Left lung (tissue), 10 donors: ENCODE measurements around the gene GHR. TPM values are rescaled to one million over a fixed set of nuclear protein-coding genes. Genes with fewer than 3 reads are reported as not detected.

ENCODE experiments used
- ATAC-seq: fragments of 200-7000 bp; cut with Tn5 transposase; one replicate; pipeline ENCODE4 v1.9.1; 2020; ENCODE audit warnings: moderate library complexity
- DNase-seq, 4 donors: peaks; one replicate each; pipeline ENCODE4 v3.0.0-alpha.2; 2013 to 2020
- H3K27ac ChIP-seq, 2 donors: fragments of 200-600 bp; sonication (generic) in 1 of 2; one replicate each; pipeline versions ENCODE4 v1.5.0 to v1.8.0; 2020 to 2021
- H3K27me3 ChIP-seq, 2 donors: fragments of 200-600 bp; sonication (generic) in 1 of 2; one replicate each; pipeline versions ENCODE4 v1.5.0 to v1.8.0; 2020 to 2021
- H3K36me3 ChIP-seq, 2 donors: fragments of 200-600 bp; sonication (generic) in 1 of 2; one replicate each; pipeline versions ENCODE4 v1.5.0 to v1.8.0; 2020 to 2021
- H3K4me1 ChIP-seq, 2 donors: fragments of 200-600 bp; one replicate each; pipeline ENCODE4 v1.8.0; 2021
- H3K4me3 ChIP-seq, 2 donors: fragments of 200-600 bp; sonication (generic) in 1 of 2; one replicate each; pipeline versions ENCODE4 v1.5.0 to v1.8.0; 2020 to 2021; ENCODE audit warnings: mild to moderate bottlenecking in 1 of 2
- H3K9me3 ChIP-seq, 2 donors: fragments of 200-600 bp; sonication (generic) in 1 of 2; one replicate each; pipeline versions ENCODE4 v1.5.0 to v1.8.0; 2020 to 2021
- CTCF ChIP-seq, 2 donors: fragments of 200-600 bp; sonication (generic) in 1 of 2; IDR thresholded peaks; one replicate each; pipeline versions ENCODE4 v1.5.0 to v1.8.0; 2021; ENCODE audit warnings: antibody characterized with exemption in 2 of 2
- intact Hi-C, 2 donors: fragments of 100-400 bp; cut with DNase I; formaldehyde crosslinking; loops; one replicate each; pipeline versions ENCODE4 v1.11.2 to v1.14.2; 2022
- polyA plus RNA-seq, 6 donors: library from polyadenylated mRNA; unstranded; fragments of 120-200 nt; gene quantifications; one replicate each; pipeline ENCODE4 v1.2.1, GENCODE V29; 2013; ENCODE audit not compliant: insufficient read length in 6 of 6
- total RNA-seq, 2 donors: library from RNA; stranded (reverse); fragmentation: NEBNext Ultra II Directional; extraction: Animal tissue kit (Norgen Biotek cat#: 25700); gene quantifications; one replicate each; pipeline ENCODE4 v1.2.1, GENCODE V29; 2021
- donor health status: DM: no; HTN: yes; CAD: no.
- donor health status: DM: no; HTN: no; CAD: no.

The GHR gene
- total and polyA plus RNA-seq, 8 donors = 5.7 to 30.5 (median 26.3) TPM

- DNase-seq (no peak), ATAC-seq (no peak)
- Histone ChIP-seq H3K27ac (no peak overlapping the region), H3K36me3 (no peaks in the 10 kb centered on the region), H3K9me3 (peaks cover 0 to 9% of the 10 kb centered on the region in 2 donors), H3K4me1 (no peaks in the 10 kb centered on the region), H3K27me3 (no peaks in the 10 kb centered on the region), H3K4me3 (no peak overlapping the region)
- TF ChIP-seq CTCF (IDR thresholded peaks at IDR 0.05) = no peak
- intact Hi-C loops = no loop called here
Measured at GRCh38 chr5:42387563-42387962, 35.7 kb upstream of the GHR start.

GRCh38 chr5:42390115-42390514 is 33.1 kb upstream of the GHR start:
- ATAC-seq (no peak), DNase-seq (peak in 1 of 4 donors; percentile 12)
- H3K4me1 ChIP-seq = no peaks in the 10 kb centered on the region
- H3K9me3 ChIP-seq = peaks cover 0 to 20% of the 10 kb centered on the region in 2 donors
- TF ChIP-seq CTCF (IDR thresholded peaks at IDR 0.05) = no peak
- H3K27me3 ChIP-seq = no peaks in the 10 kb centered on the region
- no peaks in the 10 kb centered on the region for H3K36me3 ChIP-seq
- no peak overlapping the region for H3K4me3 ChIP-seq
- H3K27ac ChIP-seq = no peak overlapping the region
- intact Hi-C loops = no loop called here

GRCh38 chr5:42392917-42393316 is 30.3 kb upstream of the GHR start:
- Histone ChIP-seq H3K27ac (no peak overlapping the region), H3K27me3 (no peaks in the 10 kb centered on the region), H3K4me3 (no peak overlapping the region), H3K9me3 (peaks cover 0 to 20% of the 10 kb centered on the region in 2 donors), H3K4me1 (no peaks in the 10 kb centered on the region), H3K36me3 (no peaks in the 10 kb centered on the region)
- intact Hi-C loops = no loop called here
- TF ChIP-seq CTCF (IDR thresholded peaks at IDR 0.05) = no peak
- ATAC-seq = no peak
- peak in 1 of 4 donors; percentile 5 for DNase-seq

- DNase-seq (peak in 1 of 4 donors; percentile 56), ATAC-seq (no peak)
- H3K27ac ChIP-seq = no peak overlapping the region
- intact Hi-C loops = no loop called here
- no peaks in the 10 kb centered on the region for H3K36me3 ChIP-seq
- no peaks in the 10 kb centered on the region for H3K4me1 ChIP-seq
- peaks cover 0 to 20% of the 10 kb centered on the region in 2 donors for H3K9me3 ChIP-seq
- H3K27me3 ChIP-seq = no peaks in the 10 kb centered on the region
- no peak for TF ChIP-seq CTCF (IDR thresholded peaks at IDR 0.05)
- no peak overlapping the region for H3K4me3 ChIP-seq
Measured at GRCh38 chr5:42396111-42396510, 27.1 kb upstream of the GHR start.

- Histone ChIP-seq H3K4me1 (no peaks in the 10 kb centered on the region), H3K4me3 (no peak overlapping the region), H3K36me3 (no peaks in the 10 kb centered on the region), H3K27me3 (no peaks in the 10 kb centered on the region), H3K27ac (no peak overlapping the region), H3K9me3 (peaks cover 0 to 16% of the 10 kb centered on the region in 2 donors)
- TF ChIP-seq CTCF (IDR thresholded peaks at IDR 0.05) = no peak
- intact Hi-C loops = no loop called here
- DNase-seq = no peak
- no peak for ATAC-seq
Measured at GRCh38 chr5:42397267-42397666, 26.0 kb upstream of the GHR start.
